Hematopoietic multipotent progenitor cell treated with erythropoietin and hydrocortisone succinate and interleukin-3 and kit ligand, for 15 days (in vitro differentiated cells): ENCODE measurements around the gene PLA2G5.

Experiments
- DNase-seq: peaks from one replicate; pipeline ENCODE4 v3.0.0-alpha.2; 2015; ENCODE audit warnings: low spot score

Gene PLA2G5

DNA sequence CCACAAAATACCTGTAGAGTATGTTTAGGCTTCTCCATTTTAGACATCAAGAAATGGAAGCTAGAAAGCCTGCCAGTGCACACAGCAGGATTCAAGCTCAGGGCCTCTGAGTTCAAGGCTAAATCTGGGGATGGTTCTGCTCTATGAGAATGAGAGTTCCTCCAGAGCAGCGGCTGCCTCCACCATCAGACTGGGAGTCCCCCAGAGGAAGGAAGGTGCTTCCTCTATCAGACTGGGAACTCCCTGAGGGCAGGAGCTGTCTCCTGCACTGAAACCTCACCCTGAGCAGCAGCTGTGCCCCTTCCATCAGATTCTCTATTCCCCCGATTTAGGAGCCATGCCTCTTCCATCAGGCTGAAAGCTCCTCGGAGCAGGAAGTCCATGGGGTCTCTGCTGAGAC lies 20.1 kb downstream of the PLA2G5 start:
- no peak for DNase-seq

DNA sequence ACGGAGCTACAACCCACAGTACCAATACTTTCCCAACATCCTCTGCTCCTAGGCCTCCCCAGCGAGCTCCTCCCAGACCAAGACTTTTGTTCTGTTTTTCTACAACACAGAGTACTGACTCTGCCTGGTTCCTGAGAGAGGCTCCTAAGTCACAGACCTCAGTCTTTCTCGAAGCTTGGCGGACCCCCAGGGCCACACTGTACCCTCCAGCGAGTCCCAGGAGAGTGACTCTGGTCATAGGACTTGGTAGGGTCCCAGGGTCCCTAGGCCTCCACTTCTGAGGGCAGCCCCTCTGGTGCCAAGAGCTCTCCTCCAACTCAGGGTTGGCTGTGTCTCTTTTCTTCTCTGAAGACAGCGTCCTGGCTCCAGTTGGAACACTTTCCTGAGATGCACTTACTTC lies 20.6 kb downstream of the PLA2G5 start:
- no peak for DNase-seq

DNA sequence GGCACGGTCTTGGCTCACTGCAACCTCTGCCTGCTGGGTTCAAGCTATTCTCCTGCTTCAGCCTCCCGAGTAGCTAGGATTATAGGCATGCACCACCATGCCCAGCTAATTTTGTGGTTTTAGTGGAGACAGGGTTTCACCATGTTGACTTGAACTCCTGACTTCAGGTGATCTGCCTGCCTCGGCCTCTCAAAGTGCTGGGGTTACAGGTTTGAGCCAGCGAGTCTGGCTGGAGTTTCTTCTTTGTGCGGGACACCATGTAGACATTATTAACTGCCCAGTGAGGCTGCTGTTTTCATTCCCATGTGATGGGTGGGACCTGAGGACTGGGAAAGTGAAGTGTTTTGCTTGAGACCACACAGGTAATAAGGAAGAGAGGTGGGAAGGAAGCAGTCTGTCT lies 23.3 kb downstream of the PLA2G5 start:
- no peak for DNase-seq

DNA sequence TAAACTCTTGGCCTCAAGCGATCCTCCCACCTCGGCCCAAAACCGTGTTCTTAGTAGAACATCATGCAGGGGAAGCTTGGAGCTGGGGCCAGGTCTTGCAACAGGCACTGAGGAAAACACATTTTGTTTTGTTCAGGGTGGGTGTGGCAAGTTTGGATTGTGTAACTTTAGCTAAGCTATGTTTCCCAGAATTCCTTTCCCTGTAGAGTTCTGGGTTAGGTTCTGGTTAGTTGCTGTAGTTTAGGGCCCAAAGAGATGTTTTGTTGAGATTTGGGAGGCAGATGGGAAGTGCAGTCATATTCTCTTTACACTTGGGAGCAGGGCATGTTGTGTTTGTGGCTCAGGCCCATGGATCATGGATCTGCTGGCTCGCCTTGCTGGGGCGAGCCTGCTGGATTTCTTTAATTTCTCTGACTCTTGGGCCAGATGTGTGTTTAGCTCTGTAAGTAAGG lies 24.0 kb downstream of the PLA2G5 start:
- DNase-seq, result no peak

DNA sequence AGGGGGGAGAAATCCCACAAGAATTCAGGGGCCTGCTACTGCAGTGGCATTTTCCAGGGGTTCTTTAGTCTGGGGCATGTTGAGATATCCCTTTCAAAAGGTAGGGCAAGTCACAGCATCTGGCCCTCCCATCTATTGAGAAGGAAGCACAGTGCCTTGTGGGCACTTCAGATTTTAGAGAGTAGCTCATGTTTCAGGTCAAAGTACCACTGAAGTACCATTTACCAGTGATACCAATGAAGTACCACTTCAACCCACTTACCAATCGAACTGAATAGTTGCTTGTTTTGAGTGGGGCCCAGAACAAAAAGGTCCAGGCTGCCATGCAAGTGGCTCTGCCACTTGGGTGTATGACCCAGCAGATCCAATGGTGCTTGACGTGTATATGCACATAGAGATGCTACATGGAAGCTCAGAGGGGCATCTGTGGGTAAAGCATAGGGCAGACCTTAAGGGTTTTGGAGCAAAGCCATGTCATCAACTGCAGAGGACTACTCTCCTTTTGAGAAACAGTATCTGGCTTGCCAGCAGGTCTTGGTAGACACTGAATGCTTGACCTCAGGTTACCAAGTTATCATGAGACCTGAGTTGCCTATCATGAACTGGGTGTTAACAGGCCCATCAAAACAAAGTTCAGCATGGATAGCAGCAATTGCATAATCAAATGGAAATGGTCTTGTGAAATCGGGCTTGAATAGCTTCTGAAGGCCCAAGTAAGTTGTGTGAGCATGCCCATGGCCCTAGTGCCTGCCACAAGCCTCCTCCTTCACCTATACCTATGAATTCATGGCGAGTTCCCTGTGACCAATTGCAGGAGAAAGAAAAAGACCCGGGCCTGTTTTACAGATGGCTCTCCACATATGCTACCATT lies 25.8 kb downstream of the PLA2G5 start:
- DNase-seq, result no peak

DNA sequence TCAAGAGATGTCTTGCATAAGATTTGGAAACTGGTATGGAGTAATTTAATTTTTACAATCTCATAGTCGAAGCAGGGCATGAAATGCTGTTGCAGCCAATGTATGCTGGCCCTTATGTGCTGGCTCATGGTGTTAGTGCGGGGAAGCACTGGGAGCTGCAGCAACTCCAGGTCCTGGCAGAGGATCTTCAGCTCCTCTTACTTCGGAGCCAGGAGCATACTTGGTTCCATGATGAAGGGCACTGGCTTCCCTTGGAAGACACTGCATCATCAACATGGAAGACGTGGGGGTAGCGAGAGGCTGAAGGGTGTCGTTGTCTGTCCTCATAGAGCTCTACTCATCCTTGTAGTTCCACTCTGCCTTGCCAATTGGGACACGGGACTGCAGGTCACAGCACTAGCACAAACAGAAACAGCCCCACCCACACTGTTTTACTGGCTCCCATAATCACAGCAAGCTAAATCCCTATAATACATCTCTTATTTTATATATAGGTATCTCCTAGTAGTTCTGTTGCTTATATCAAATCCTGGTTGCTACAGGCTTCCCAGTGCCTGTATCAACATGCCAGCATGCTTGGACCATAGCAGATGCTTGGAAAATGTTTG lies 26.9 kb downstream of the PLA2G5 start:
- no peak for DNase-seq

DNA sequence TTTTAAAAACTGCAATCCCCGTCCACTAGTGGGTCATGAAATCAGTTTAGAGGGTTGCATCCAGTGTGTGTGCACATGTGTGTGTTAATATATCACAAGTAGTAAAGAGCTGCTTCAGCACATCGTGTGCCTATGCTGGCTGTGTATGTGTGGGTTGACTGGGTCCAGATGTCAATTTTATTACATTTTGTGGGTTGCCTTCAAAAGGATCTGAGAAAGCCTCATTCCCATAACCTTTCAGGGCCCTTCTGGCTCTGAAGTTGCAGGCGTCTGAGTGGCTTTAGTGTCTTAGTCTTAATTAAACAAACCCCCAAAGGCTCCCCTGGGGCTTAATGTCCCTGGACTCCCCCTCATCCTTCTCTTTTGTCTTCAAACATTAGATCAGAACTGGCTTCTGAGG lies 29.5 kb downstream of the PLA2G5 start:
- no peak for DNase-seq

DNA sequence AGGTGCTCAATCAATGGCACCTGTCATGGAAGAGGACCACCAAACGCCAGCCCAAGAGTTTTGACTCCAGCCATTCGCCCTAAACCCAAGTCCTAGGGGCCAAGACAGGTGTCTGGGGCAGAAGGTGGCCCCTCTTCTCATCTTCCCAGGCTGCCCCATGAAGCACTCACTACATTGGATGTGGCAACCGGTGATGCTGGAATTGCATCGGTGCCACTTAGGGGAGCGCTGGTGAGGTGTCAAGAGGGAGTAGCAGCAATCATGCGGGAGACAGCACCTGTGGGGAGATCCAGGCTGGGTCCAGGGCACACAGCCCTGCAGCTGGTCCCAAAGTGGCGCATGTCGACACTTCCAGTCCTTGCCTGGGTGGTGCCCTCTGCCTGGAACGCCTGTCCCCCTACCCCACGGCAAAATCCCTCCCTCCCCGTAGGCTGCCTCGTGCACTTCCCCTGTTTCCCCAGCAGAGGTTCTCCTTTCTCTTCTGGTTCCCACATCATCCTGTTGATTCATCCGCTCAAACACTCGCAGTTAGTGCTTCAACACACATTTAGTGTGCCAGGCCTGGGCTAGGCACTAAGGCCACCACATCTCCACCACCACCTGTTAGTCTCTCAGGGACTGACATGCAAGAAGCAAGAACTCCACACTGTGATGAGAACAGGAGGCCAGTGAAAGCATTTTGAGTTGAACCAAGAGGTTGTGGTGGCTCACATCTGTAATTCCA lies 30.8 kb downstream of the PLA2G5 start:
- DNase-seq, result no peak

DNA sequence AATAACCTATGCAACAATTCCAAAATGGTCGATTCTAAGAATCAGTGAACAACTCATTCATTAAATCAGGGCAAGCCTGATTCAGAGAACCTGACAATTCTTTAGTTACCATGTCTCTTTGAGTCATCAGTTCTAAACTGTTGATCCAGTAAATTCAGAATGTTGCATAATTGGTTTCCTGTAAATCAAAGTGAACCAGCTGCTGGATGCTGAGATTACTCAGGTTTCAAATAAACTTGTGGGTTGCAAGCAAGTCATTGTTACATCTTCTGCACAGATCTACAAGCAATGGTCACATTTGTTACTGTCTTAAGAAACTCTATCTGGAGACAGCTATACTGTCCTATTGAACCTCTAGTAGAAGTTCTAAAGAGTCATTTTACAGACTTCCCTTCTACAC lies 32.9 kb downstream of the PLA2G5 start:
- DNase-seq, result no peak

DNA sequence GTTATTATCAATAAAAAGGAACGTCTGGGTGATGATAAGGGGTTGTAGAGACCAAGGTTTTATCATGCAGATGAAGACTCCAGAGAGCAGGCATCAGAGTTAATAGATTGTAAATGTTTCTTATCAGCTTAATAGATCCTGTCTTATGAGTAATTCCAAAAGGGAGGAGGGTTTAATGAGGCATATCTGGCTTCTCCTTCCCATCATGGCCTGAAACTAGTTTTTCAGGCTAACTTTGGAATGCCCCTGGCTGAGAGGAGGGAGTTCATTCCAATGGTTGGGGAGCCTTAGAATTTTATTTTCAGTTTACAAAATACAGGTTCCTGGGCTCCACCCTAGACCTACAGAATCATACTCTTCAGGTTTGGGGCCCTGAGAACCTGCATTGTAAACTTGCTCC lies 35.9 kb downstream of the PLA2G5 start:
- no peak for DNase-seq

DNA sequence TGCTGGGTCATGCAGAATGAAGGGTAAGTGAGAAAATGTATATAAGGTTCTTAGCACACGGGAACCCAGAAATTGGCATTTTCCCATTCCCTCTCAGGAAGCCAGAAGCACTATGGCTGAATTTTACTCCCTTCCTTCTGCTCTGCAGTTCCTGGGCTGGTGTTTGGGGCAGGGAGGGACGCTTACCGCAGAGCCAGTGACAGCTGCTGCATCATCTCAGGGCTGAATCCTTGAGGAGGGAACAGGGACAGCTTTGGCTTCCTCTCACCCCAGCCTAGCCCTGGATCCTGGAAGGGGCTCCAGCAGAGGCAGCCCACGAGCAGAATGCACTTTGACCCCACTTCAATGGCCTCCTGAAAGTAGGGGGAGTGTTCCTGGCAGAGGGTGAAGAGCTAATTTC lies 37.4 kb downstream of the PLA2G5 start:
- DNase-seq, result no peak

DNA sequence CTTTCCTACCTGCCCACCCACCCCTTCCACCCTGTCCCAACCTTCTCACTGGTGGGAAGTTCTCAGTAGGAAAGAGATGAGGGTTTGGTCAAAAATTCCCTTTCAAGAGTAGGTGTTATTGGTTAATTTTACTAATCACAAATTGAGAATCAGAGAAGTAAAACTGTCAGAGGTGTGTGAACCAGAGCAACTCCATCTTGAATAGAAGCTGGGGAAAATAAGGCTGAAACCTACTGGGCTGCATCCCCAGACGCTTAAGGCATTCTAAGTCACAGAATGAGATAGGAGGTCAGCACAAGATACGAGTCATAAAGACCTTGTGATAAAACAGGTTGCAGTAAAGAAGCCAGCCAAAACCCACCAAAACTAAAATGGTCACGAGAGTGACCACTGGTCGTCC lies 37.8 kb downstream of the PLA2G5 start:
- no peak for DNase-seq

DNA sequence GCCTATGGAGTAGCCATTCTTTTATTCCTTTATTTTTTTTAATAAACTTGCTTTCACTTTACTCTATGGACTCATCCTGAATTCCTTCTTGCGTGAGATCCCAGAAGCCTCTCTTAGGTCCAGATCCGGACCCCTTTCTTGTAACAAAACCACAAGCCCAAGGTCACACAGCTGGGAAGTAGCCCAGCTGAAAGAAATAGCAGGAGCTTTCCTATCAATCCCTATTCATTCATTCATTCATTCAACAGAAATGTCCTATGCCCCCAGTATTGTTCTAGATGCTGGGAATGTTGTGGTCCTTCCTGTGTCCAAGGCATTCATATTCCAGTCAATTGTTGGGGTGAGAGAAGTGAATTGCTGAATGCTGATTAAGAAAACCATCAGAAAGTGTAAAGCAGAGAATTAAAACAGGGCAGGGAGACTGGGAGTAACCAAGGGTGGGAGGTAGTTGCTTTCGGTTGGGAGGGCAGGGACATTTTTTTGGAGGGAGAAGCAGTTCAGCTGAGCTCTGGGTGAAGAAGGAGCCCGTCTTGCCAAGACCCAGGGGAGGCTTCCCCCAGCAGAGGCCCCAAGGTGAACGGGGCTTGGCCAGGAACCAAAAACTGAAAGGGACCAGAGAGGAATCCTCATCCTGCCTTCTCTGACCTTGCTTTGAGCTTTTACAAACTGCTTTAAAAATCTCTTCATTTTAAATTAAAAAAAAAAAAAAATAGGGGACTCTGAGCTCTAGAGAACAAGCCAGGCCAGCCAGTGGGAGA lies 38.6 kb downstream of the PLA2G5 start:
- DNase-seq, result no peak

DNA sequence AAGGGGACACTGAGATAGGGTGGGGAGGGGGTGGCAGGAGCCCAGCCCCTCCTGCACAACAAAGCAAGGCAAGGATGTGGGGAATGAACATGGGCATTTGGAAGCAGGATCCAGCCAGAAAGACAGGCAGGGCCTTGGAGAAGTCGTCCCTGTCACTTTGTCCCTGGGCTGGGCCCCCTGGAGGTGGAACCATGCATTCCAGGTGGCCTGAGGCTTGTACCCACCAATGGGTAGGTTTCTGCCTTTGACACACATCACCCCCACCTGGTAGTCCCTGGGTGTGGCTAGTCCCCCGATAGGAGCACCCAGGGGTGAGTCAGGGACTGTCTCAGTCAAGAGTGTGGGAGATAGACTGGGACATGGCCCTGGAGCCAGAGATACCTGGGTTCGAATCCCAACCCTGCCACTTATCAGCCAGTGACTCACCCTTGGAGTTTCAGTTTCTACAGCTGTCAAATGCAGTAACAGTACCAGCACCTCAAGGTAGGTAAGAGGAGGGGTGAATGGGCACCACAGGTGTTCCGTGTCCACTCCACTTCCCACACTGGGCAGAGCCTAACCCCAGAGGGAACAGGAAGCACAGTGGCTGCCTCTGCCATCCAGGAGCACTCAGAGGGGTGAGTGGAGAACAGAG lies 39.3 kb downstream of the PLA2G5 start:
- no peak for DNase-seq

DNA sequence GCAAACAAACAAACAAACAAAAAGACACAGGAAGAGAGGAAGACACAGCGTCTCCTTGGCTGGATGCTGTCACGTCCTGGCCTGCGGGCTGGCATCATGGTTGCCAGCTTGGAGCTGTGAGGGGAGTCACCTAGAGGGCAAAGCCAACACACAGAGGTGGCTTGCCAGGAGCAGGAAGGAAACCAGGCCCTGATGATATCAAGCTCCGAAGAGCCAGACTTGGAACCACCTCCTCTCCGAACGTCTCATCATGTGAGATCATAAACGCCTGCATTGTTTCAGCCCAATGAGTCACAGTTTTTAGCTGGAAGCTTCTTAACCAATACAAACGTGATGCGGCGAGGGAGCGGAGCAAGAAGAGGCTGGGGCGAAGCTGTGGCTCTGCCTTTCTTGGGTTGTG lies 40.7 kb downstream of the PLA2G5 start:
- DNase-seq, result no peak

DNA sequence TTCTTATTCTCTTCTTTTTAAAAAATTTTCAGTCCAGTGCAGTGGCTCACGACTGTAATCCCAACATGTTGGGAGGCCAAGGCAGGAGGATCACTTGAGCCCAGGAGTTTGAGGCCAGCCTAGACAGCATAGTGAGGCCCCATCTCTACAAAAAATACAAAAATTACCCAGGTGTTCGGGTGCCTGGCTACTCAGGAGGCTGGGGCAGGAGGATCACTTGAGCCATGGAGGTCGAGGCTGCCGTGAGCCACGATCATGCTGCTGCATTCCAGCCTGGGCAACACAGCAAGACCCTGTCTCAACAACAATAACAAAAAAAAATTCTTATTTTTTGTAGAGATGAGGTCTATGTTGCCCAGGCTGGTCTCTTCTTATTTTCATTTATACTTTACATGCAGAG lies 41.5 kb downstream of the PLA2G5 start:
- DNase-seq, result no peak

DNA sequence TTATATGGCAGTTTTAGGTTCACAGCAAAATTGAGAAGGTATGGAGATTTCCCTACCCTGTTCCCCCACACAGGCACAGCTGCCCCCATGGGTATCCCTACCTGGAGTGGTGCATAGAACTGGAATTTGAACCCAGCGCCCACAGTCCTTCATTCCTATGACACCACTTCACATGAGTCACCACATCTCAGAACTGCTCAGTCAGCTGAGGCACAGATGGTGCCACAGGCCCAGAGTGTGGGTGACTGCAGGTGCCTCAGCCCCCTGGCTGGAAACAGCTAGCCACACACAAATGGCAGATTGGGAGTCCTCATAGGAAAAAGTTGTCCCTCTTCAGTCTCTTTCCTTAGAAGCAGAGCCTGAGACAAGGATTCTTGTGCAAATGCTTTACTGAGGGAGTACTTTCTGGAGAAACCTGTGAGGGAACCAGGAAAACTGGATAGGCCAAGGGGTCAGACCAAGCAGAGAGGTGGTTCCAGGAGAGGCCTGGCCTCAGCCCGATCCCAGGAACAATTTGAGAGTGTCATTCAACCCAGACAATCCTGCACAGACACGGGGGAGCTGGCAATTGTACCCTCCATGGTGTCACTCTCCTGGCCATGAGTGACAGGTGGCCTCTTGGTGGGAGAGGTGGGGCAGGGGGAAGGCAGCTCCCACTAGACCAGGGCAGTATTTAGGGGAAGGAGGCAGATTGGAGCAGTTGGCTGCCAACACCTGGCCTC lies 42.4 kb downstream of the PLA2G5 start:
- no peak for DNase-seq

DNA sequence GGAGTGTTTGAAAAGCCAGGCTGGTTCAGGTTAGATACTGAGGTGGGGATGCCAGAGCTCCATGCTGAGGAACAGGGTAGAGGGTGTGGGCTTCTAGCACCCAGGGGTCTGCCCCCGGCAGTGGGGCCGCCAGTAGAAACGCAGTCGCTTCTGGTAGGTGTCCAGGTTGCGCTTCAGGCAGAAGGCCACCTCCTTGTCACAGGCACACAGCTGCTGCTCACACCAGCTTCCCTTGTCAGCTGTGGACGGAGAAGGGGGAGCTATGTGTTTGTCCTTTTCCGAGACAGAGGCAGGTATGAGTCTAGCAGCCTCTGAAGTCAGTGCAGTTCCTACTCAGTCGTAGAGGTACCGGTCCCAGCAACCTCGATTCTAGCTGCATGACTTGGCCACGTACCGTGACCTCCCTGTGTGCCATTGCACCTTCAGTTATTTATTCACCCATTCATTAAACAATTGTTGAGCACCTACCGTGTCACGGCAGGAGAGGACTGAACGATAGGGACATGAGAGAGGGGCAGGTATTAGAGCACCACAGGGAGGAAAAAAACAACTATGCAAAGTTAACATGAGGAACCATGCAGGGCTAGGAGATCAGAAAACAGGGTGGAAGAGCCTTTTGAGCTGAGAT lies 44.1 kb downstream of the PLA2G5 start:
- DNase-seq, result no peak

DNA sequence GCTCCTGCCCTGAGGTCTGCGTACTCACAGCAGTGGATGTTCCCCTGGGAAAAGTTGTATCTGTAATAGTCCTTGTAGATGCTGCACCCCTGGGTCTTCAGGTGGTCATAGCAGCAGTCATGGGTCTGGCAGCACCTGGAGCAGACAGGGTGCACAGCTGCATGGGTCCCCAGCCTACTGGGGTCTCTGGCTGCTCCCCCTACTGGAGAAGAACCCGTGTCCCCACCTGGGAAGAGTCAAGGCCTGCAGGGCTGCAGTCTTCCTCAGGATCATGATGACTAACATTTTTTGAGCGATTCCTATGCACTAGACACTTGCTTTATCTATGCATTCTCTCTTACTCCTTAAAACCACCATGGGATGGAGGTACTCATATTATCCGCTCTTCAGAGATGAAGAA lies 45.5 kb downstream of the PLA2G5 start:
- no peak for DNase-seq

DNA sequence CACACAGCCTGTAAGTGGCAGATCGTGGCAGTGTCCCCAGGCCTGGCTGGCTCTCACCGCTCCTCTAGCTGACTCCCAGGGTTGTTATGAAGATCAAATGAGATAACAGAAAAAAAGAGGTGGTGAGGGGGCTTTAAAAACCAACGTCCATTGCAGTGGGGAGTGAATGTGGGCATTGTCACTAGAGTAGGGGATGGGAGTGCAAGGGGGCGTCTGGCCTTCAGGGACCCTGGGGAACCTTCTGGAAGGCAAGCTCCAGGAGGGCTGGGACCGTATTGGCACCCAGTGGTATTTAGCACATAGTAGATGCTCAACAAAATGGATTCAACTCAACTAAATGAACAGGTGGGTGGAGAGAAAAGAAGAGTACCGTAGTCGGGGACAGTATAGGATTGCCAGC lies 45.9 kb downstream of the PLA2G5 start:
- no peak for DNase-seq

DNA sequence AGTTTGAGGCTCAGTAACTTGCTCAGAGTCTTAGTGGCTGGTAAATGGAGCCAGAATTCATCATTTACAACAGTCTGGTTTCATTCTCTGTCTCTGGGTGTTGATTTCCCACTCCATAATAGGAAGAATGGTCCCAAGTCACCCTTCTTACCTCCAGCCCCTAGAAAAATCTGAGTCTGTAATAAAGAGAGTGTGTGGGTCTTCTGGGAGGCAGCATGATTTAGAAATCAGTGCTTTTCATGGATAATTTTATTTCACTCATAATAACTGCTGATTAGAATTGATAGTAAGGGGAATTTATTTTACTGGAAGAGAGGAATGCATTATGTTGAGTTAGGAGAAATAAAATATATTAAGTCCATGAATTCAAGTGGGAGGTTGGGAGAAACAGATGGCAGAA lies 47.2 kb downstream of the PLA2G5 start:
- no peak for DNase-seq
